ENCODE data around the gene THRB.

The THRB gene

GRCh38 chr3:24069045-24069444, 425.6 kb downstream of the THRB start:
- Mint-ChIP-seq H3K36me3 (no peaks in the 10 kb centered on the region), H3K4me3 (no peak overlapping the region), H3K9me3 (no peaks in the 10 kb centered on the region), H3K4me1 (no peaks in the 10 kb centered on the region), H3K27ac (no peak overlapping the region), H3K27me3 (no peaks in the 10 kb centered on the region)

- H3K9me3 Mint-ChIP-seq, result no peaks in the 10 kb centered on the region
- H3K4me1 Mint-ChIP-seq, result no peaks in the 10 kb centered on the region
- no peak overlapping the region for H3K27ac Mint-ChIP-seq
- no peak overlapping the region for H3K4me3 Mint-ChIP-seq
- no peaks in the 10 kb centered on the region for H3K27me3 Mint-ChIP-seq
- H3K36me3 Mint-ChIP-seq, result no peaks in the 10 kb centered on the region
Measured at GRCh38 chr3:24067483-24067882, 427.2 kb downstream of the THRB start.
